Esophagus (tissue), 2 donors: ENCODE results near the gene SMARCD3. TPM values are rescaled to one million over a fixed set of nuclear protein-coding genes. Genes with fewer than 3 reads are reported as not detected.

ENCODE experiments used
- H3K27ac ChIP-seq, 2 donors: one replicate each; pipeline ENCODE4 v1.5.1; 2013; ENCODE audit warnings: low read depth in 2 of 2, mild to moderate bottlenecking in 2 of 2, inconsistent platforms in 1 of 2, low read length in 1 of 2, moderate library complexity in 1 of 2
- H3K27me3 ChIP-seq, 2 donors: one replicate each; pipeline ENCODE4 v1.6.1; 2013; ENCODE audit warnings: low read length in 2 of 2, control low read depth in 1 of 2, mild to moderate bottlenecking in 1 of 2; ENCODE audit not compliant: insufficient read depth in 2 of 2, control insufficient read depth in 1 of 2
- H3K36me3 ChIP-seq, 2 donors: one replicate each; pipeline ENCODE4 v1.6.1; 2013; ENCODE audit warnings: low read length in 1 of 2; ENCODE audit not compliant: control insufficient read depth in 2 of 2, insufficient read depth in 2 of 2
- H3K4me1 ChIP-seq, 2 donors: one replicate each; pipeline ENCODE4 v1.6.1; 2013; ENCODE audit warnings: low read length in 1 of 2; ENCODE audit not compliant: control insufficient read depth in 2 of 2, insufficient read depth in 2 of 2
- H3K4me3 ChIP-seq, 2 donors: one replicate each; pipeline ENCODE4 v1.5.1; 2013; ENCODE audit warnings: low read length in 2 of 2, mild to moderate bottlenecking in 2 of 2, low read depth in 1 of 2, moderate library complexity in 1 of 2
- H3K9me3 ChIP-seq, 2 donors: one replicate each; pipeline ENCODE4 v1.6.1; 2013; ENCODE audit warnings: mild to moderate bottlenecking in 2 of 2, low read depth in 1 of 2, low read length in 1 of 2, moderate library complexity in 1 of 2; ENCODE audit not compliant: control insufficient read depth in 2 of 2, insufficient read depth in 1 of 2
- WGBS, 2 donors: extraction: QIAGEN DNeasy Blood & Tissue Kit; methylation state at CpG; one replicate each; pipeline ENCODE4 v1.1.7; 2013; 5-methylcytosine and 5-hydroxymethylcytosine counted together
- polyA plus RNA-seq, 2 donors: library from polyadenylated mRNA; stranded (reverse); fragments of 200-250 nt; gene quantifications; one replicate each; pipeline ENCODE4 v1.2.3, GENCODE V29; 2013
- donor health status: healthy with polysubstance abuse.
- donor health status: Bipolar disorder and iron deficiency.

Gene SMARCD3
- polyA plus RNA-seq, 2 donors, result 7.5 to 8.3 TPM

- no peaks in the 10 kb centered on the region for H3K9me3 ChIP-seq
- no peak overlapping the region for H3K27ac ChIP-seq
- peaks cover 0 to 2% of the 10 kb centered on the region in 2 donors for H3K4me1 ChIP-seq
- no peaks in the 10 kb centered on the region for H3K36me3 ChIP-seq
- H3K27me3 ChIP-seq, result no peaks in the 10 kb centered on the region
- 46 to 49% methylated on average over 19 of the region's 19 CpGs for WGBS, 2 donors
- no peak overlapping the region for H3K4me3 ChIP-seq
Observed at GRCh38 chr7:151195616-151196450, 52.7 kb downstream of the SMARCD3 start.

DNA sequence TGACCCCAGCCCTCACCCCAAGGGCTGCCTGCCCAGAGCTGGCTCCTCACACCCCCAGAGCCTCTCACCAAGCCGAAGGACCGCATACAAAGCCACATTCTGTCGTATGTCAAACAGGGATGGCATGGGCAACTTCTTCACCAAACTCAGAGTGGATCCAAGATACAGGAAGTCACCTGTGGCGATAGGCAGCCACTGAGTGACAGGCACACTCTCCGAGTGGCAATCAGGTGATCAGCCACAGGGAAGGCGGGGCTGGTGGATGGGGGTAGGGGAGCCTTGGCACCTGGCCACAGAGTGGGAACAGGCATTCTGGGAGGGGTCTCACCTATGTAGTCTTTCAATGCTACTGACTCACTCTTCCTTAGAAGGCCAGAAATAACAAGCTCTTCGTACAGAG is 54.3 kb downstream of the SMARCD3 start:
- Histone ChIP-seq H3K9me3 (no peaks in the 10 kb centered on the region), H3K36me3 (no peaks in the 10 kb centered on the region), H3K4me1 (peaks cover 0 to 2% of the 10 kb centered on the region in 2 donors), H3K27ac (no peak overlapping the region), H3K4me3 (no peak overlapping the region), H3K27me3 (no peaks in the 10 kb centered on the region)
- 67 to 77% methylated on average over 7 of the region's 7 CpGs for WGBS, 2 donors

- Histone ChIP-seq H3K4me1 (peaks cover 0 to 2% of the 10 kb centered on the region in 2 donors), H3K4me3 (no peak overlapping the region), H3K27me3 (no peaks in the 10 kb centered on the region), H3K27ac (no peak overlapping the region), H3K36me3 (no peaks in the 10 kb centered on the region), H3K9me3 (no peaks in the 10 kb centered on the region)
- WGBS, 2 donors, result 89% methylated on average over 14 of the region's 14 CpGs
Observed at GRCh38 chr7:151193203-151193978, 55.1 kb downstream of the SMARCD3 start.

- Histone ChIP-seq H3K4me3 (no peak overlapping the region), H3K4me1 (peaks cover 0 to 2% of the 10 kb centered on the region in 2 donors), H3K27me3 (no peaks in the 10 kb centered on the region), H3K36me3 (no peaks in the 10 kb centered on the region), H3K27ac (no peak overlapping the region), H3K9me3 (no peaks in the 10 kb centered on the region)
- 94 to 95% methylated on average over 23 of the region's 23 CpGs for WGBS, 2 donors
Observed at GRCh38 chr7:151192002-151192539, 56.4 kb downstream of the SMARCD3 start.

GRCh38 chr7:151191544-151191943 is 57.0 kb downstream of the SMARCD3 start:
- no peak overlapping the region for H3K27ac ChIP-seq
- WGBS, 2 donors, result 84 to 86% methylated on average over 12 of the region's 12 CpGs
- peaks cover 0 to 2% of the 10 kb centered on the region in 2 donors for H3K4me1 ChIP-seq
- no peaks in the 10 kb centered on the region for H3K9me3 ChIP-seq
- H3K4me3 ChIP-seq, result no peak overlapping the region
- H3K36me3 ChIP-seq, result no peaks in the 10 kb centered on the region
- H3K27me3 ChIP-seq, result no peaks in the 10 kb centered on the region

GRCh38 chr7:151189038-151189437 is 59.5 kb downstream of the SMARCD3 start:
- H3K4me1 ChIP-seq, result no peaks in the 10 kb centered on the region
- WGBS, 2 donors, result 59 to 77% methylated on average over 4 of the region's 4 CpGs
- no peak overlapping the region for H3K4me3 ChIP-seq
- no peak overlapping the region for H3K27ac ChIP-seq
- no peaks in the 10 kb centered on the region for H3K9me3 ChIP-seq
- no peaks in the 10 kb centered on the region for H3K27me3 ChIP-seq
- no peaks in the 10 kb centered on the region for H3K36me3 ChIP-seq

Other genes with a start within 250 kb of the SMARCD3 start
- gene ATG9B, start 224.2 kb downstream of the SMARCD3 start, polyA plus RNA-seq, result 100 to 1,000 TPM in 1 of 2 donors, 10 to 100 TPM in 1; 36.0 to 143 TPM
- 10 to 100 TPM; 24.0 to 27.6 TPM for gene ABCB8, start 220.2 kb downstream of the SMARCD3 start, polyA plus RNA-seq
- gene ASIC3, start 200.2 kb downstream of the SMARCD3 start, polyA plus RNA-seq, result 1 to 10 TPM; 1.1 to 4.2 TPM
- 1 to 10 TPM; 5.2 to 9.7 TPM for gene CDK5, start 190.8 kb downstream of the SMARCD3 start, polyA plus RNA-seq
- 10 to 100 TPM; 35.7 to 45.5 TPM for gene SLC4A2, start 189.1 kb downstream of the SMARCD3 start, polyA plus RNA-seq
- gene FASTK, start 167.9 kb downstream of the SMARCD3 start, polyA plus RNA-seq, result 100 to 1,000 TPM in 1 of 2 donors, 10 to 100 TPM in 1; 80.0 to 144 TPM
- 10 to 100 TPM; 33.4 to 64.2 TPM for gene TMUB1, start 165.2 kb downstream of the SMARCD3 start, polyA plus RNA-seq
- 10 to 100 TPM; 60.8 to 98.8 TPM for gene AGAP3, start 162.2 kb downstream of the SMARCD3 start, polyA plus RNA-seq
- gene GBX1, start 81.0 kb downstream of the SMARCD3 start, polyA plus RNA-seq, result not detected
- gene ASB10, start 61.4 kb downstream of the SMARCD3 start, polyA plus RNA-seq, result under 1 TPM in 1 of 2 donors, not detected in 1; 0.01 TPM
- gene H2BK1, start 38.2 kb downstream of the SMARCD3 start, polyA plus RNA-seq, result not detected
- 10 to 100 TPM in 1 of 2 donors, 1 to 10 TPM in 1; 8.6 to 19.8 TPM for gene ABCF2, start 21.5 kb downstream of the SMARCD3 start, polyA plus RNA-seq
- 10 to 100 TPM; 10.8 to 13.6 TPM for gene CHPF2, start 16.2 kb downstream of the SMARCD3 start, polyA plus RNA-seq
- gene NUB1, start 93.1 kb upstream of the SMARCD3 start, polyA plus RNA-seq, result 10 to 100 TPM; 12.1 to 15.5 TPM
- under 1 TPM; 0.28 to 0.86 TPM for gene WDR86, start 161.3 kb upstream of the SMARCD3 start, polyA plus RNA-seq
- under 1 TPM in 1 of 2 donors, not detected in 1; 0.01 TPM for gene CRYGN, start 191.4 kb upstream of the SMARCD3 start, polyA plus RNA-seq